ENCODE results near the gene WDR91. TPM values are rescaled to one million over a fixed set of nuclear protein-coding genes. Genes with fewer than 3 reads are reported as not detected.

The WDR91 gene
- total and polyA plus RNA-seq, 4 donors: 5.8 to 19.0 (median 9.2) TPM

DNA sequence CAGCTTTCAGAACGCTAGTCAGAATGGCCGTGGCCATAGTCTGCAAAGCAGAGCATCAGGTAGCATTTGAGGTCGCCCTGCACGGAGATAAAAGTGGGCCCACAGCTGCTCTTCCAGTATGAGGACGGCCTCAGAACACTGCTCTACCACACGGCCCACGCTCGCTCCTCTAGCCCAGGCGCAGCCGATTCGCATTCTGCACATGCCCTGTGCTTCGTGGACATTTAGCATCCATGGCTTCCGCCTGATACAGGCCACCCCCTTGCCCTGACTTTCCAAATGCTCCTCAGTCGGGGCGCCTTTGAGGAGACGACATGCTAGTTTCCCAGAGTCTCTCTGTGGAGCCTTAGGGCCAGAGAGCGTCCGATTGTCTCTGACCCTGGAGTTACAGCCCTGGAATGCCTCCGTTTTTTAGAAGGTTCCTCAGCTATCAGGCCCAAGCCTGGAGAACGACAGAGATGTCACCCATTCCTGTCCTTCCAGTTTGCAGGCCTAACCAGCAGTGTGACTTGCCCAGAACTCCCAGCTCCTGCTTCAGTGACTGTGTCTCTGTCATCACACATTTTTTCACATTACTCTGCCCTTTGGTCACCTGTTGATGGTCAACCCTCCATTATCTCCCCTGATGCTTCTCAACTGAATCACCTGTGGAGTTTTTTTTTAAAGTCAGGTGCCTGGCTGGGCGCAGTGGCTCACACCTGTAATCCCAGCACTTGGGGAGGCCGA is 36.6 kb upstream of the WDR91 start (continued):
- TF ChIP-seq, protein P1, sequence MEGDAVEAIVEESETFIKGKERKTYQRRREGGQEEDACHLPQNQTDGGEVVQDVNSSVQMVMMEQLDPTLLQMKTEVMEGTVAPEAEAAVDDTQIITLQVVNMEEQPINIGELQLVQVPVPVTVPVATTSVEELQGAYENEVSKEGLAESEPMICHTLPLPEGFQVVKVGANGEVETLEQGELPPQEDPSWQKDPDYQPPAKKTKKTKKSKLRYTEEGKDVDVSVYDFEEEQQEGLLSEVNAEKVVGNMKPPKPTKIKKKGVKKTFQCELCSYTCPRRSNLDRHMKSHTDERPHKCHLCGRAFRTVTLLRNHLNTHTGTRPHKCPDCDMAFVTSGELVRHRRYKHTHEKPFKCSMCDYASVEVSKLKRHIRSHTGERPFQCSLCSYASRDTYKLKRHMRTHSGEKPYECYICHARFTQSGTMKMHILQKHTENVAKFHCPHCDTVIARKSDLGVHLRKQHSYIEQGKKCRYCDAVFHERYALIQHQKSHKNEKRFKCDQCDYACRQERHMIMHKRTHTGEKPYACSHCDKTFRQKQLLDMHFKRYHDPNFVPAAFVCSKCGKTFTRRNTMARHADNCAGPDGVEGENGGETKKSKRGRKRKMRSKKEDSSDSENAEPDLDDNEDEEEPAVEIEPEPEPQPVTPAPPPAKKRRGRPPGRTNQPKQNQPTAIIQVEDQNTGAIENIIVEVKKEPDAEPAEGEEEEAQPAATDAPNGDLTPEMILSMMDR (IDR thresholded peaks at IDR 0.05; ENCODE audit: low read depth, low read length, missing input control): no peak
- no peak for TF ChIP-seq TAF1 (conservative IDR thresholded peaks at IDR 0.05)

DNA sequence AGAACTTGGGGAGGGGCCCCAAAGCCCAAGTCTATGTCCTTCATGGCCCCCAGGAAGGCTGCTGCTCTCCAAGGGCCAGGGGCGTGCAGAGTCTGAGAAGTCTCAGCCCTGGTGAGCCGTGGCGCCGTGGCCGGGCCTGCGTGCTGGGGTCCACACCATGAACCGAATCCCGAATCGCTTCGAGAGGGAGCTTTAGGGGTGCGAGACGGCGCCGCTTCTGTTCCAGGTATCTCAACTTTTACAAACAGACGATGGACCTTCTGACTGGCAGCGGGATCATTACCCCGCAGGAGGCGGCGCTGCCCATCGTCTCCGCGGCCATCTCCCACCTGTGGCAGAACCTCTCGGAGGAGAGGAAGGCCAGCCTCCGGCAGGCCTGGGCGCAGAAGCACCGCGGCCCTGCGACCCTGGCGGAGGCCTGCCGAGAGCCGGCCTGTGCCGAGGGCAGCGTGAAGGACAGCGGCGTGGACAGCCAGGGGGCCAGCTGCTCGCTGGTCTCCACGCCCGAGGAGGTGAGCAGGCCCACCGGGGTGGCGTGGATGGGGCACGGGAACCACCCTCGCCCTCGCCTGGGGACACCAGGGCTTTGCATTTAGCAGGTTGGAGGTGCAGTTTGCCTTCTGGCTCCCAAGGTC is 35.0 kb upstream of the WDR91 start:
- WGBS: 97% methylated on average over 43 of the region's 43 CpGs
- Histone ChIP-seq H3K27me3 (ENCODE audit: control insufficient read depth in 4 of 4, insufficient read depth in 4 of 4, low read length in 3 of 4) (no peaks in the 10 kb centered on the region), H3K36me3 (ENCODE audit: control insufficient read depth in 4 of 4, insufficient read depth in 3 of 4, low read depth in 1 of 4, low read length in 3 of 4) (no peaks in the 10 kb centered on the region), H3K27ac (ENCODE audit: low read depth in 1 of 2, low read length in 2 of 2) (no peak overlapping the region), H3K4me1 (ENCODE audit: control insufficient read depth in 4 of 4, insufficient read depth in 4 of 4, low read length in 3 of 4) (no peaks in the 10 kb centered on the region), H3K4me3 (ENCODE audit: low read depth in 1 of 3, low read length in 3 of 3) (no peak overlapping the region), H3K9ac (ENCODE audit: low read depth in 1 of 2, low read length in 2 of 2) (no peak overlapping the region), H3K9me3 (ENCODE audit: control insufficient read depth in 4 of 4, low read length in 3 of 4) (no peaks in the 10 kb centered on the region)
- no peak for TF ChIP-seq GABPA (IDR thresholded peaks at IDR 0.05 in 1 of 2, conservative IDR thresholded peaks at IDR 0.05 in 1 of 2)
- no peak for DNase-seq (ENCODE audit: low spot score)

DNA sequence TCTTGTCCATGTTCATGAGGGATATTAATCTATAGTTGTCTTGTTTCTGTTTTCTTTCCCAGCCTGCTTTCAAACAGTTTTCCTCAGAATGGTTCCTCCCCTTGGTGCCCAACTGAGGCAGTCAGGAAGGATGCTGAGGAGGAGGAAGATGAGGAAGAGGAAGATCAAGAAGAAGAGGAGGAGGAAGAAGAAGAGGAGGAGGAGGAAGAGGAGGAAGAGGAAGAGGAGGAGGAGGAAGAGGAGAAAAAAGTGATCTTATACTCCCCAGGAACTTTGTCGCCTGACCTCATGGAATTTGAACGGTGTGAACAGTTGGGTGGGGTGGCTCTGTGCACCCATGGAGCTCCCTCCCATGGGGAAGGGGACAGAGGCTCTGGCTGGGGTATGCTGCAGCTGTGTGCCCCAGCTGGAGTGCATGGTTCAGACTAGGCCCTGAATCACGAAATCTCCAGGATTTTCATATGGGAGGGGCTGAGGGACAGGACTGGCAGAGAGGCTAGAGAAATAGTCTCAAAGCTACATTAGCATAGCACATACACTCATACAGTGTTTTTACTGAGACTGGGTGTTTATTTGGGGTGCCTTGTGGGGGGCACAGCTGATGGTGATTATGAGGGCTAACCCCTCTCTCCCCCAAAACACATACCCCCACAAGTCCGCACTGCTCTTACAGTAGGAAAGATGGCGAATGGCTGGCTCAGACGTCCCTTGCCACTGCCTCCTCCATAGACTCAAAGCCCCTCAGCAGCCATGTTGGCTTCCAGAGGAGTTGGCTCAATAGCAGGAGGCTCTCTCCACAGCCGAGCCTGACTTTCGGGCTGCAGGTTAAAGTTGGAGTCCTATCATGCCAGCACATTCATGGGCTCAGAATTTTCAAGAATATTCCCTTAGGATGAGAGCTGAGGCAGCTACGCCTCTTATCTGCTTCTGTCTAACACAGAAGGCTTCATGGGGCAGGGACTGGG is 34.2 kb upstream of the WDR91 start:
- 93% methylated on average over 9 of the region's 9 CpGs for WGBS
- no peaks in the 10 kb centered on the region for H3K36me3 ChIP-seq (ENCODE audit: control insufficient read depth in 4 of 4, insufficient read depth in 3 of 4, low read depth in 1 of 4, low read length in 3 of 4)
- TF ChIP-seq SP1 (IDR thresholded peaks at IDR 0.05): no peak
- no peak for TF ChIP-seq GABPA (IDR thresholded peaks at IDR 0.05 in 1 of 2, conservative IDR thresholded peaks at IDR 0.05 in 1 of 2)
- TF ChIP-seq HNF4A (conservative IDR thresholded peaks at IDR 0.05): no peak
- no peak for TF ChIP-seq EGR1 (IDR thresholded peaks at IDR 0.05; ENCODE audit: low read depth in 2 of 2)
- TF ChIP-seq YY1 (IDR thresholded peaks at IDR 0.05): no peak
- no peak for TF ChIP-seq NR2F2 (IDR thresholded peaks at IDR 0.05)
- no peak for TF ChIP-seq TAF1 (conservative IDR thresholded peaks at IDR 0.05)
- TF ChIP-seq, protein P2, sequence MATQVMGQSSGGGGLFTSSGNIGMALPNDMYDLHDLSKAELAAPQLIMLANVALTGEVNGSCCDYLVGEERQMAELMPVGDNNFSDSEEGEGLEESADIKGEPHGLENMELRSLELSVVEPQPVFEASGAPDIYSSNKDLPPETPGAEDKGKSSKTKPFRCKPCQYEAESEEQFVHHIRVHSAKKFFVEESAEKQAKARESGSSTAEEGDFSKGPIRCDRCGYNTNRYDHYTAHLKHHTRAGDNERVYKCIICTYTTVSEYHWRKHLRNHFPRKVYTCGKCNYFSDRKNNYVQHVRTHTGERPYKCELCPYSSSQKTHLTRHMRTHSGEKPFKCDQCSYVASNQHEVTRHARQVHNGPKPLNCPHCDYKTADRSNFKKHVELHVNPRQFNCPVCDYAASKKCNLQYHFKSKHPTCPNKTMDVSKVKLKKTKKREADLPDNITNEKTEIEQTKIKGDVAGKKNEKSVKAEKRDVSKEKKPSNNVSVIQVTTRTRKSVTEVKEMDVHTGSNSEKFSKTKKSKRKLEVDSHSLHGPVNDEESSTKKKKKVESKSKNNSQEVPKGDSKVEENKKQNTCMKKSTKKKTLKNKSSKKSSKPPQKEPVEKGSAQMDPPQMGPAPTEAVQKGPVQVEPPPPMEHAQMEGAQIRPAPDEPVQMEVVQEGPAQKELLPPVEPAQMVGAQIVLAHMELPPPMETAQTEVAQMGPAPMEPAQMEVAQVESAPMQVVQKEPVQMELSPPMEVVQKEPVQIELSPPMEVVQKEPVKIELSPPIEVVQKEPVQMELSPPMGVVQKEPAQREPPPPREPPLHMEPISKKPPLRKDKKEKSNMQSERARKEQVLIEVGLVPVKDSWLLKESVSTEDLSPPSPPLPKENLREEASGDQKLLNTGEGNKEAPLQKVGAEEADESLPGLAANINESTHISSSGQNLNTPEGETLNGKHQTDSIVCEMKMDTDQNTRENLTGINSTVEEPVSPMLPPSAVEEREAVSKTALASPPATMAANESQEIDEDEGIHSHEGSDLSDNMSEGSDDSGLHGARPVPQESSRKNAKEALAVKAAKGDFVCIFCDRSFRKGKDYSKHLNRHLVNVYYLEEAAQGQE (IDR thresholded peaks at IDR 0.05): no peak
- no peak overlapping the region for H3K4me3 ChIP-seq (ENCODE audit: low read depth in 1 of 3, low read length in 3 of 3)
- H3K4me1 ChIP-seq (ENCODE audit: control insufficient read depth in 4 of 4, insufficient read depth in 4 of 4, low read length in 3 of 4): no peaks in the 10 kb centered on the region
- no peak for DNase-seq (ENCODE audit: low spot score)
- H3K27ac ChIP-seq (ENCODE audit: low read depth in 1 of 2, low read length in 2 of 2): no peak overlapping the region
- no peaks in the 10 kb centered on the region for H3K27me3 ChIP-seq (ENCODE audit: control insufficient read depth in 4 of 4, insufficient read depth in 4 of 4, low read length in 3 of 4)
- no peaks in the 10 kb centered on the region for H3K9me3 ChIP-seq (ENCODE audit: control insufficient read depth in 4 of 4, low read length in 3 of 4)
- H3K9ac ChIP-seq (ENCODE audit: low read depth in 1 of 2, low read length in 2 of 2): no peak overlapping the region

All from liver (tissue), 9 donors.